ENCODE measurements around the gene MAIP1.
A peak's percentile ranks its signal among the peaks of the same experiment; 100 is the strongest.

DNA sequence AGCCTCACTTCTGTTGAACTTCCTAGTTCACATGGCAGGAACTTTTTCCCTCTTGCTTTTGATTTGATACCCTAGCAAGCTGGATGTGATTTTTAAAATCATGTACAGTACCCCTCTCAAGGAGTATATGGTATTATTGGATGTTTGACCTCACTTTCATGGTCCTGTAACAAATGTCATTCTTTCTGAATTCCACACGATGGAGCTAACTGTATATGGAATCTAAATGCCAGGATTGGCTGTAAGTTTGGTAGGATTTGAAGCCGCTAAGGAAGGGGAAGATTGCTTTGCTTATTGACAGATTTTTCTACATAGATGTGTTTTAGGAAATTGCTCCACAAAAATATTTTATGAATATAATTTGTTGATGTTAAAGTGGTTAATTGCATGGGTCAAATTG lies 18.3 kb downstream of the MAIP1 start:
- TF ChIP-seq CTCF (conservative IDR thresholded peaks at IDR 0.05 in 1 of 2, IDR thresholded peaks at IDR 0.05 in 1 of 2; ENCODE audit: low read depth in 1 of 2, low read length in 2 of 2) (peak; percentile 47 to 57), EZH2 (IDR thresholded peaks at IDR 0.05; ENCODE audit: low read length, missing control alignments) (no peak)

Measured in fibroblast of lung (primary cell).